Duodenal mucosa (tissue), 2 donors: ENCODE data around the gene PAPPA2.

Experiments used
- H3K27ac ChIP-seq: one replicate; pipeline ENCODE4 v1.7.0; 2013; ENCODE audit warnings: low read depth, low read length
- H3K27me3 ChIP-seq, 2 donors: one replicate each; pipeline ENCODE4 v1.7.0; 2013; ENCODE audit warnings: low read length in 2 of 2, control low read depth in 1 of 2; ENCODE audit not compliant: insufficient read depth in 2 of 2, control insufficient read depth in 1 of 2
- H3K36me3 ChIP-seq, 2 donors: one replicate each; pipeline ENCODE4 v1.7.0; 2013; ENCODE audit warnings: low read length in 2 of 2, control low read depth in 1 of 2; ENCODE audit not compliant: insufficient read depth in 2 of 2, control insufficient read depth in 1 of 2
- H3K4me1 ChIP-seq, 2 donors: one replicate each; pipeline ENCODE4 v1.7.0; 2013; ENCODE audit warnings: low read length in 2 of 2, control low read depth in 1 of 2; ENCODE audit not compliant: insufficient read depth in 2 of 2, control insufficient read depth in 1 of 2
- H3K4me3 ChIP-seq, 2 donors: one replicate each; pipeline ENCODE4 v1.7.0; 2013; ENCODE audit warnings: low read length in 2 of 2, low read depth in 1 of 2
- H3K9ac ChIP-seq, 2 donors: one replicate each; pipeline ENCODE4 v1.7.0; 2013; ENCODE audit warnings: low read length in 2 of 2, low read depth in 1 of 2
- H3K9me3 ChIP-seq, 2 donors: one replicate each; pipeline ENCODE4 v1.7.0; 2013; ENCODE audit warnings: low read length in 2 of 2, control low read depth in 1 of 2; ENCODE audit not compliant: control insufficient read depth in 1 of 2

The PAPPA2 gene

DNA sequence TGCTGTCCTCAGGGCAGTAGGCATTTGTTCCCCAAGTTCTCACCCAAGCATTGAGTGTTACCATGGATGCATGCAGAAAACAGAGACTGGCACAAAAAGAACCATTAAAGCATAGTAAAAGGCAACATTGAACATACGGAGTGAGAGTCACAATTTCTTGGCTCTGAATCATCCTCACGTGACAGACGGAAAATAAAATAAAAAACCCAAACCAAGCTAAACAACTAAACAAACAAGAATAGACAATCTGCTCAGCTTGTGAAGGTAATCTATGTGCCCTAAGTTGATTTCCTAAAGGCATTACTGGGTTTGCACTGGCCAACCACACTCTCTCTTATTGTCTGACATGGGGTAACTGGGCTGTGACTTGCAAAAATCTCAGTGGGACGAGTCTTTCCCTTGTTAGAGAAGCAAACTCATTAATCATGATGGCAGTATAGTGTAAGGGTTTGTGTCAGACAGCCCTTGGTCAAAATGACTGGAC is 395.5 kb downstream of the PAPPA2 start:
- H3K36me3 ChIP-seq = no peaks in the 10 kb centered on the region
- no peak overlapping the region for H3K9ac ChIP-seq
- H3K27me3 ChIP-seq = no peaks in the 10 kb centered on the region
- H3K4me3 ChIP-seq = no peak overlapping the region
- H3K27ac ChIP-seq = no peak overlapping the region
- H3K4me1 ChIP-seq = no peaks in the 10 kb centered on the region
- H3K9me3 ChIP-seq = no peaks in the 10 kb centered on the region

- H3K4me1 ChIP-seq = no peaks in the 10 kb centered on the region
- no peaks in the 10 kb centered on the region for H3K9me3 ChIP-seq
- H3K36me3 ChIP-seq = no peaks in the 10 kb centered on the region
- H3K27me3 ChIP-seq = no peaks in the 10 kb centered on the region
- H3K9ac ChIP-seq = no peak overlapping the region
- no peak overlapping the region for H3K27ac ChIP-seq
- H3K4me3 ChIP-seq = no peak overlapping the region
These were observed 400.6 kb downstream of the PAPPA2 start for GRCh38 chr1:176863613-176864012.

DNA sequence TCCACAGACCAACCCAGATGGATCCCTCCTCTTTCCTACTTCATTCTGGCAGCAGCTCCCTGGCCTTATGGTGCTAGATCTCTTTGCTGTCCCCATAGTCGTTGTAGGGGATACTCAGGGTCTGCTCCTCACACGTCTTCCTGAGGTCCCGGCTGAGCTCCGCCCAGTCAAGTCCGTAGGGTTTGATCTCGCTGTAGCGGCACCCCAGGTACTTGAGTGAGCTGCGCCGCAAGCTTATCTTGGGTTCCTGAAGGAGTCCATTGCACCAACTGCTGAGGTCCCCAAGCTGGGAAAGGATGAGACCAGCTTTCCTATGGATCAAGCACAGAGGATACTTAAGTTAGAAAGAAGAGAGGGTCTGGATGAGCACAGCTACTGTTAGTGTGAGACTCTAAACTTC is 401.2 kb downstream of the PAPPA2 start:
- H3K4me3 ChIP-seq = no peak overlapping the region
- no peaks in the 10 kb centered on the region for H3K36me3 ChIP-seq
- H3K27me3 ChIP-seq = no peaks in the 10 kb centered on the region
- H3K27ac ChIP-seq = no peak overlapping the region
- H3K9ac ChIP-seq = no peak overlapping the region
- no peaks in the 10 kb centered on the region for H3K4me1 ChIP-seq
- no peaks in the 10 kb centered on the region for H3K9me3 ChIP-seq

GRCh38 chr1:176866011-176866714 is 403.2 kb downstream of the PAPPA2 start:
- Histone ChIP-seq H3K4me3 (no peak overlapping the region), H3K27me3 (no peaks in the 10 kb centered on the region), H3K4me1 (no peaks in the 10 kb centered on the region), H3K9ac (no peak overlapping the region), H3K9me3 (no peaks in the 10 kb centered on the region), H3K27ac (no peak overlapping the region), H3K36me3 (no peaks in the 10 kb centered on the region)

GRCh38 chr1:176869577-176869976 is 406.6 kb downstream of the PAPPA2 start:
- Histone ChIP-seq H3K27ac (no peak overlapping the region), H3K4me1 (no peaks in the 10 kb centered on the region), H3K9me3 (no peaks in the 10 kb centered on the region), H3K4me3 (no peak overlapping the region), H3K9ac (no peak overlapping the region), H3K27me3 (no peaks in the 10 kb centered on the region), H3K36me3 (no peaks in the 10 kb centered on the region)

DNA sequence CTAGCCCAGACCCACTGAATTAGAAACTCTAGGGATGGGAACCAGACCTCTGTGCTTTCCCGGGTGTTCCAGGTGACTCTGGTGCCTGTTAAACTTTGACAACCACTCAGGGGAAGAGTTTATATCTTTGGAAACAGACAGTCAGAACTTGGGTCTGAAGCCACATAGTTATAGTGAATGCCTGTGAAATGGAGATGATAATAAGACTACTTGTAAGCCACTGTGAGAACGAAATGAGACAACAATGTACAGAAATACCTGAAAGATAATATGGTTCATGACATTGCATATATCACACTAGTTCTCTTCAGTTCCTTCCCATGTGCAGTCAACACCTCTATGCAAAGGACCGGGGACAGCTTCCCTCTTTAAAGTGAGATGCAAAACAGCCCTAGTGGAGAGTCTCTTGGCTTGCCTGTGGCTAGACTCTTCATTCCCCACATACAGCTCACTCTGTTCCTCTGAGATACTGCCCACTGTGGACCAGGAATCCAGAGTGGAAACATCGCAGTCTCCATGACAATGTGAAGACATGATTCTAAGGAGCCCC is 414.1 kb downstream of the PAPPA2 start:
- no peaks in the 10 kb centered on the region for H3K9me3 ChIP-seq
- H3K4me1 ChIP-seq = no peaks in the 10 kb centered on the region
- H3K27ac ChIP-seq = no peak overlapping the region
- H3K36me3 ChIP-seq = no peaks in the 10 kb centered on the region
- no peaks in the 10 kb centered on the region for H3K27me3 ChIP-seq
- H3K4me3 ChIP-seq = no peak overlapping the region
- H3K9ac ChIP-seq = no peak overlapping the region

- Histone ChIP-seq H3K27ac (no peak overlapping the region), H3K4me3 (no peak overlapping the region), H3K4me1 (no peaks in the 10 kb centered on the region), H3K9ac (no peak overlapping the region), H3K36me3 (no peaks in the 10 kb centered on the region), H3K9me3 (no peaks in the 10 kb centered on the region), H3K27me3 (no peaks in the 10 kb centered on the region)
These were observed 414.6 kb downstream of the PAPPA2 start for GRCh38 chr1:176877557-176877956.

DNA sequence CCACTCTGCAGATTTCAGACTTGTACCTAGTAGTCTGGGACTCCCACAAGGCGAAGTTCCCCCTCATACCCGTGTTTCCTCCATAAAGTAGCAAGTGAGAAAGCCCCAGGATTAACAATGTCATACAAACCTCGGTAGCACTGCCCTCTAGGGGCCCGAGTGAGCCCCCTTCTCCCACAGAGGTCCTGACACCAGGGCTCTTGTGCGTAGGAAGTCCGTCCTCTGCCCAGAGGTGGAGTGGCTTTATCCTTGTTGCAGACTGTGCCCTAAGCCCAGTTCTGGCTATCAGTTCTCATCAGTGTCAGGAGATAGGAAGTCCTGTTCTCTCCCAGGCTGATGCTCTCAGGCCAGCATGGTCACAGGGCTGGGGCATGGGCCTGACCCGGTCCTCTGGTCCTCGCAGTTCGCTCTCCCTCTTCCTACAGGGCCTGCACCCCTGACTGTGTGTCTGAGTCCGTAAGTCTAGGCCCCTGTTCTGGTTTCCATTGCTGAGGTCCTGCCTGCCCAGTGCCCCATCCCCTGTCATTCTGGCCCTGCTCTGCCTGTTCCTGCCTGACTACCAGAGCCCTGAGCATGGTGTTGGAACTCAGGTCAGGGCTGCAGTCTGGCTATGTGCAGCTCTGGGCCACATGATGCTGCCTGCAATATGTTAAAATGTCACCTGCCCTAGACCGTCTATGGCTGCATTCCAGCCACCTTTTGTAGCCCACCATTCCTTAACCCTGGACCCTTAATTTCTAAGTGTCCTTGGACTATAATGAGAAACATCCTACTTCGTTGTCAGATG is 416.0 kb downstream of the PAPPA2 start:
- no peak overlapping the region for H3K9ac ChIP-seq
- H3K27me3 ChIP-seq = no peaks in the 10 kb centered on the region
- no peaks in the 10 kb centered on the region for H3K36me3 ChIP-seq
- no peaks in the 10 kb centered on the region for H3K9me3 ChIP-seq
- H3K27ac ChIP-seq = no peak overlapping the region
- no peak overlapping the region for H3K4me3 ChIP-seq
- H3K4me1 ChIP-seq = no peaks in the 10 kb centered on the region

DNA sequence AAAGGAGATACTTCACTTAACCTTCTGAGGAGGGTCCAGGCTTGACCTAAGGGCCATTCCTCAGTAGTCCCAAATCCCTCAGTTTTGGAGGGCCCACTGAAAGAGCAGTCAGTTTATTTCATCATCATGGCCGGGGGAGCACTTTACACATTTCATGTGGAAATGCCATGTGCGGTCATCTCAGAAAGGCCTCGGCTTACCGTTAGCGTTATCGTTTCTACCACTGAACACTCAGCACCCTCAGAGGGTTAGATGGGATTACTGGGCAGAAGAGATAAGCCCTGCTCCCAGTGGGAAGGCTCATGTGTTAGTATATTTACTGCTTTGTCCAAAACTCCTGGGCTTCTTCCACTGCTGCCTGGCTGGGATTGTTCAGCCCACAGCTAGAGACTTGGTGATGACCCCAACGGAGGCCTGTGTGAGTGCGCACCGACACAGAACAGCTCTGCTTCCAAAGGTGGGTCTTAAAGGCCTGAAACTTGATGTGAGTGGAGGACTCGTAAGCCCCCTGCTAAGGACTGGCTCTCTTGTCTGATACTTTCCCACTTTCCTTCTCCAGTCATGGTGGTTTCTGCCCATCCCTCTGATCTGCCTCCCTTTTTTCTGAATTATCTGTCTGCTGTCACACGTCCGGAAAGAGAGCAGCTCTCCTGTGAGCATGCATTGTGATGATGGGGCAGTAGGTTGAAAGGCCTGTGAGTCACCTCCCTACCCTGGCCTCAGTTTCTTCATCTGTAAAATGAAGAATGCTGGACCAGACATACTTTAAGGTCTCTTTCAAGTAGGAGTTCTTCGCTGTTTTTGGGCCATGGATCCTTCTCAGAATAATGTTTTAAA is 417.0 kb downstream of the PAPPA2 start:
- no peaks in the 10 kb centered on the region for H3K27me3 ChIP-seq
- H3K9me3 ChIP-seq = no peaks in the 10 kb centered on the region
- no peak overlapping the region for H3K9ac ChIP-seq
- no peak overlapping the region for H3K27ac ChIP-seq
- no peak overlapping the region for H3K4me3 ChIP-seq
- no peaks in the 10 kb centered on the region for H3K4me1 ChIP-seq
- H3K36me3 ChIP-seq = no peaks in the 10 kb centered on the region
